IMR-90 (cell line): ENCODE data around the gene ARFGEF3. TPM values are rescaled to one million over a fixed set of nuclear protein-coding genes. Genes with fewer than 3 reads are reported as not detected.

ENCODE experiments used
- ATAC-seq: fragments of 200-7000 bp; cut with Tn5 transposase; 2 replicates; pipeline ENCODE4 v1.9.1; 2020; ENCODE audit warnings: low read depth, mild to moderate bottlenecking, moderate library complexity
- BruUV-seq: library from RNA; stranded (reverse); fragments of 400-500 nt; replicated peaks from 2 replicates; lab custom pipeline; 2021; lab: Mats Ljungman, UMichigan
- CTCF ChIA-PET: fragments of 300-600 bp; formaldehyde crosslinking; extraction: SDS; loops from one replicate; lab custom pipeline; 2021; ENCODE audit warnings: antibody characterized with exemption; lab: Yijun Ruan, JAX
- POLR2A ChIA-PET: fragments of 300-600 bp; sonication (Branson Sonifier 250); formaldehyde crosslinking; loops from one replicate; lab custom pipeline; 2022; ENCODE audit warnings: antibody characterized with exemption; ENCODE audit not compliant: unreplicated experiment; lab: Charles Lee
- DNase-seq: peaks from one replicate; pipeline ENCODE4 v3.0.0; 2013
- H2AFZ ChIP-seq: replicated peaks from 2 replicates; pipeline ENCODE3; 2013; ENCODE audit warnings: low read length, mild to moderate bottlenecking; ENCODE audit not compliant: poor library complexity
- H2AK5ac ChIP-seq: 2 replicates; pipeline ENCODE4 v1.6.1; 2013; ENCODE audit warnings: low read depth, low read length, inconsistent platforms
- H2AK9ac ChIP-seq: replicated peaks from 2 replicates; pipeline ENCODE3; 2013; ENCODE audit warnings: mild to moderate bottlenecking, low read depth, low read length, moderate library complexity; ENCODE audit not compliant: poor library complexity
- H2BK120ac ChIP-seq: 2 replicates; pipeline ENCODE4 v1.6.1; 2013; ENCODE audit warnings: low read depth, low read length, inconsistent platforms
- H2BK15ac ChIP-seq: 3 replicates; pipeline ENCODE4 v1.6.1; 2013; ENCODE audit warnings: low read depth, low read length, inconsistent platforms
- H2BK20ac ChIP-seq: 2 replicates; pipeline ENCODE4 v1.6.1; 2013; ENCODE audit warnings: low read depth, mild to moderate bottlenecking, inconsistent platforms, low read length, moderate library complexity
- H2BK5ac ChIP-seq: 2 replicates; pipeline ENCODE4 v1.6.1; 2013; ENCODE audit warnings: mild to moderate bottlenecking, low read depth, low read length, inconsistent platforms; ENCODE audit not compliant: poor library complexity, severe bottlenecking
- H3K14ac ChIP-seq: replicated peaks from 2 replicates; pipeline ENCODE4 v1.6.1; 2013; ENCODE audit warnings: low read depth, low read length, inconsistent platforms
- H3K18ac ChIP-seq: 2 replicates; pipeline ENCODE4 v1.6.1; 2013; ENCODE audit warnings: low read depth, low read length, control low read depth
- H3K23ac ChIP-seq: 2 replicates; pipeline ENCODE4 v1.6.1; 2013; ENCODE audit warnings: low read depth, low read length, inconsistent platforms
- H3K27ac ChIP-seq: 2 replicates; pipeline ENCODE4 v1.5.1; 2013; ENCODE audit warnings: mild to moderate bottlenecking, control low read depth, low read length; ENCODE audit not compliant: insufficient read depth
- H3K27me3 ChIP-seq: 2 replicates; pipeline ENCODE4 v1.6.1; 2013; ENCODE audit warnings: low read length; ENCODE audit not compliant: control insufficient read depth, insufficient read depth
- H3K36me3 ChIP-seq: 2 replicates; pipeline ENCODE4 v1.6.1; 2013; ENCODE audit warnings: low read length, mixed read lengths; ENCODE audit not compliant: control insufficient read depth, insufficient read depth
- H3K4ac ChIP-seq: 2 replicates; pipeline ENCODE4 v1.6.1; 2013; ENCODE audit warnings: low read depth, low read length, inconsistent platforms
- H3K4me1 ChIP-seq: 2 replicates; pipeline ENCODE4 v1.6.1; 2013; ENCODE audit warnings: low read length, mixed read lengths; ENCODE audit not compliant: control insufficient read depth, insufficient read depth
- H3K4me2 ChIP-seq: 2 replicates; pipeline ENCODE4 v1.6.1; 2013; ENCODE audit warnings: low read depth, mild to moderate bottlenecking, control low read depth, low read length, moderate library complexity
- H3K4me3 ChIP-seq: 2 replicates; pipeline ENCODE4 v1.5.1; 2013; ENCODE audit warnings: low read depth, mild to moderate bottlenecking, control low read depth, low read length, moderate library complexity; ENCODE audit not compliant: insufficient read depth
- H3K56ac ChIP-seq: 2 replicates; pipeline ENCODE4 v1.6.1; 2013; ENCODE audit warnings: low read length, inconsistent platforms; ENCODE audit not compliant: insufficient read depth; ENCODE audit errors: extremely low read depth
- H3K79me1 ChIP-seq, 2 experiments: 2 replicates each; pipeline ENCODE4 v1.6.1; 2013; ENCODE audit warnings: low read length in 2 of 2, inconsistent platforms in 1 of 2, low read depth in 1 of 2
- H3K9ac ChIP-seq: 2 replicates; pipeline ENCODE4 v1.6.1; 2013; ENCODE audit warnings: low read depth, low read length, control low read depth
- H3K9me1 ChIP-seq: 2 replicates; pipeline ENCODE4 v1.6.1; 2013; ENCODE audit warnings: low read length, inconsistent platforms; ENCODE audit not compliant: insufficient read depth
- H3K9me3 ChIP-seq: 2 replicates; pipeline ENCODE4 v1.6.1; 2013; ENCODE audit warnings: low read length; ENCODE audit not compliant: control insufficient read depth, insufficient read depth
- H4K20me1 ChIP-seq: 2 replicates; pipeline ENCODE4 v1.6.1; 2013; ENCODE audit warnings: low read length, inconsistent platforms; ENCODE audit not compliant: insufficient read depth
- H4K5ac ChIP-seq: 2 replicates; pipeline ENCODE4 v1.6.1; 2013; ENCODE audit warnings: mild to moderate bottlenecking, low read depth, low read length, control low read depth
- H4K8ac ChIP-seq, 2 experiments: 2 replicates each; pipeline ENCODE4 v1.6.1; 2013; ENCODE audit warnings: low read depth in 2 of 2, low read length in 2 of 2, control low read depth in 1 of 2, inconsistent platforms in 1 of 2
- H4K91ac ChIP-seq: 2 replicates; pipeline ENCODE4 v1.6.1; 2013; ENCODE audit warnings: low read depth, low read length, inconsistent platforms; ENCODE audit not compliant: insufficient read depth
- BHLHE40 ChIP-seq: fragments of 150-350 bp; IDR thresholded peaks from 2 replicates; pipeline ENCODE4 v1.6.1; 2016; ENCODE audit warnings: mild to moderate bottlenecking, low read depth, low read length
- WGBS, 2 experiments: methylation state at CpG; one replicate each; pipeline versions ENCODE4 v1.1.5 to v1.1.7; 2013; ENCODE audit warnings: missing lambda C conversion rate in 2 of 2; ENCODE audit not compliant: insufficient read length in 1 of 2; ENCODE audit errors: extremely low coverage in 2 of 2; 5-methylcytosine and 5-hydroxymethylcytosine counted together
- dilution Hi-C: fragments of 300-500 bp; cut with HindIII; formaldehyde crosslinking; loops from one replicate; pipeline ENCODE4 v1.14.3; 2018; ENCODE audit warnings: low sequenced_read_pairs; ENCODE audit not compliant: unreplicated experiment
- in situ Hi-C: fragments of 300-500 bp; cut with MboI; formaldehyde crosslinking; loops from 3 replicates; pipeline ENCODE4 v1.14.3; 2019; ENCODE audit warnings: low sequenced_read_pairs, inconsistent platforms, mixed read lengths
- intact Hi-C: fragments of 100-400 bp; cut with micrococcal nuclease; formaldehyde crosslinking; loops from 2 replicates; pipeline ENCODE4 v1.10.0; 2022
- polyA plus RNA-seq, 3 experiments: library from polyadenylated mRNA; depleted of rRNA; stranded (reverse); fragments of >200 nt; gene quantifications; 2 replicates each; pipeline ENCODE4 v1.2.3, GENCODE V29; 2012; ENCODE audit warnings: low replicate concordance in 1 of 3
- total RNA-seq: library from RNA; depleted of rRNA; stranded (reverse); fragments of >200 nt; gene quantifications from 2 replicates; pipeline ENCODE4 v1.2.3, GENCODE V29; 2012
- TF ChIP-seq, protein P1 (sequence below): fragments of 150-350 bp; IDR thresholded peaks from 2 replicates; pipeline ENCODE4 v1.6.1; 2017; ENCODE audit warnings: mild to moderate bottlenecking, antibody characterized with exemption, low read length, low read depth
- TF ChIP-seq, protein P2 (sequence below): fragments of 150-350 bp; IDR thresholded peaks from 2 replicates; pipeline ENCODE4 v1.6.1; 2016; ENCODE audit warnings: low read depth, mild to moderate bottlenecking, low read length, moderate library complexity, borderline replicate concordance

The ARFGEF3 gene
- total and polyA plus RNA-seq, 2 of the 4 experiments (the other 2 are of a cell fraction), result under 0.01 to 0.02 TPM

DNA sequence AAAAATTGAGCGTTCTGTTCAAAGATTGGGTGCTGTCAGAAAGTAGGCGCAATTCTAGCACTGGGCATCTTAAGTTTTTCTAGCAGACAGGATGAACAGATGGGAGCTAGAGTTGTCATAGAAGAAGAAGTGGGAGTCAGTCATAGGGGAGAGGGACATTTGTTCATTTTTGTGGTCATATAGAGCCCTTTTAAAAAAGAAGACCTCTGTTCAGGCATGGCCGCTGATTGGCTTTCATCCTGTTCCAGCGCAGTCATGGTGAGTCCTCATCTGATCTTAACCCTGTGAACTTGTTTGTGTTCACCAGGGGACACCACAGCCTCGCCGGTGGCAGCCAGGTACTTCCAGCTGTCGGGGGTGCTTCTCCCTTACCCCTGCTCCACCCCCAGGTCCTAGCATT lies 86.3 kb downstream of the ARFGEF3 start:
- no peak for TF ChIP-seq BHLHE40
- TF ChIP-seq, protein P1, sequence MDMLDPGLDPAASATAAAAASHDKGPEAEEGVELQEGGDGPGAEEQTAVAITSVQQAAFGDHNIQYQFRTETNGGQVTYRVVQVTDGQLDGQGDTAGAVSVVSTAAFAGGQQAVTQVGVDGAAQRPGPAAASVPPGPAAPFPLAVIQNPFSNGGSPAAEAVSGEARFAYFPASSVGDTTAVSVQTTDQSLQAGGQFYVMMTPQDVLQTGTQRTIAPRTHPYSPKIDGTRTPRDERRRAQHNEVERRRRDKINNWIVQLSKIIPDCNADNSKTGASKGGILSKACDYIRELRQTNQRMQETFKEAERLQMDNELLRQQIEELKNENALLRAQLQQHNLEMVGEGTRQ, result no peak
- TF ChIP-seq, protein P2, sequence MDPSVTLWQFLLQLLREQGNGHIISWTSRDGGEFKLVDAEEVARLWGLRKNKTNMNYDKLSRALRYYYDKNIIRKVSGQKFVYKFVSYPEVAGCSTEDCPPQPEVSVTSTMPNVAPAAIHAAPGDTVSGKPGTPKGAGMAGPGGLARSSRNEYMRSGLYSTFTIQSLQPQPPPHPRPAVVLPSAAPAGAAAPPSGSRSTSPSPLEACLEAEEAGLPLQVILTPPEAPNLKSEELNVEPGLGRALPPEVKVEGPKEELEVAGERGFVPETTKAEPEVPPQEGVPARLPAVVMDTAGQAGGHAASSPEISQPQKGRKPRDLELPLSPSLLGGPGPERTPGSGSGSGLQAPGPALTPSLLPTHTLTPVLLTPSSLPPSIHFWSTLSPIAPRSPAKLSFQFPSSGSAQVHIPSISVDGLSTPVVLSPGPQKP, result no peak
- H2BK20ac ChIP-seq, result no peak overlapping the region
- BruUV-seq, result no TSS peak
- H4K5ac ChIP-seq, result no peak overlapping the region
- H2BK120ac ChIP-seq, result no peak overlapping the region
- H3K27me3 ChIP-seq, result peaks cover 4% of the 10 kb centered on the region
- no peaks in the 10 kb centered on the region for H3K79me1 ChIP-seq
- CTCF ChIA-PET, result interaction anchor here (1.0 kb wide), 1 partner anchor 13 kb away, joined by 3 read pairs; no protein-coding TSS in a partner anchor
- intact Hi-C loops, result no loop called here
- no peak overlapping the region for H2AFZ ChIP-seq
- no peaks in the 10 kb centered on the region for H3K9me3 ChIP-seq
- no peak overlapping the region for H4K91ac ChIP-seq
- H3K36me3 ChIP-seq, result no peaks in the 10 kb centered on the region
- POLR2A ChIA-PET, result no interaction called here
- DNase-seq, result no peak
- no peak overlapping the region for H3K4me2 ChIP-seq
- H3K56ac ChIP-seq, result no peak overlapping the region
- H4K8ac ChIP-seq, result no peak overlapping the region
- H3K23ac ChIP-seq, result no peak overlapping the region
- H2AK5ac ChIP-seq, result no peak overlapping the region
- no peak overlapping the region for H3K18ac ChIP-seq
- dilution Hi-C loops, result no loop called here
- H3K27ac ChIP-seq, result no peak overlapping the region
- H3K9ac ChIP-seq, result no peak overlapping the region
- H2BK15ac ChIP-seq, result no peak overlapping the region
- no peaks in the 10 kb centered on the region for H3K4me1 ChIP-seq
- no peak overlapping the region for H2AK9ac ChIP-seq
- no peak overlapping the region for H3K4me3 ChIP-seq
- in situ Hi-C loops, result no loop called here
- no peak overlapping the region for H2BK5ac ChIP-seq
- WGBS, 2 experiments, result 82% methylated on average over 3 of the region's 7 CpGs; no CpG with 5 or more reads in 1 of the 2 experiments
- no peak overlapping the region for H3K4ac ChIP-seq
- H4K20me1 ChIP-seq, result no peaks in the 10 kb centered on the region
- no peaks in the 10 kb centered on the region for H3K9me1 ChIP-seq
- ATAC-seq, result no peak
- no peak overlapping the region for H3K14ac ChIP-seq
